Endodermal cell (in vitro differentiated cells): ENCODE data around the gene RPL18A. TPM values are rescaled to one million over a fixed set of nuclear protein-coding genes. Genes with fewer than 3 reads are reported as not detected.

Experiments
- DNase-seq: peaks from one replicate; pipeline ENCODE4 v3.0.0-alpha.2; 2017
- H3K27ac ChIP-seq: 2 replicates; pipeline ENCODE4 v1.5.1; 2013; ENCODE audit warnings: mild to moderate bottlenecking, low read depth, low read length, moderate library complexity
- H3K27me3 ChIP-seq: 2 replicates; pipeline ENCODE4 v1.6.1; 2013; ENCODE audit warnings: mild to moderate bottlenecking, low read length, moderate library complexity; ENCODE audit not compliant: insufficient read depth, control insufficient read depth, poor library complexity, severe bottlenecking
- H3K36me3 ChIP-seq: 2 replicates; pipeline ENCODE4 v1.7.0; 2013; ENCODE audit warnings: mild to moderate bottlenecking, low read length, moderate library complexity; ENCODE audit not compliant: control insufficient read depth, insufficient read depth
- H3K4me1 ChIP-seq: one replicate; pipeline ENCODE4 v1.7.0; 2013; ENCODE audit warnings: low read length; ENCODE audit not compliant: control insufficient read depth, insufficient read depth
- H3K4me3 ChIP-seq: 2 replicates; pipeline ENCODE4 v1.5.1; 2013; ENCODE audit warnings: mild to moderate bottlenecking, low read length, moderate library complexity
- H3K9ac ChIP-seq: 2 replicates; pipeline ENCODE4 v1.6.1; 2013; ENCODE audit warnings: mild to moderate bottlenecking, low read length, moderate library complexity; ENCODE audit not compliant: poor library complexity, severe bottlenecking; ENCODE audit errors: extremely low read depth
- H3K9me3 ChIP-seq: 2 replicates; pipeline ENCODE4 v1.6.1; 2013; ENCODE audit warnings: mild to moderate bottlenecking, low read length, moderate library complexity; ENCODE audit not compliant: control insufficient read depth
- H3K27ac Mint-ChIP-seq: 2 replicates; pipeline ENCODE4 v1.8.0; 2020; ENCODE audit warnings: mixed read lengths
- H3K27me3 Mint-ChIP-seq: 2 replicates; pipeline ENCODE4 v1.8.0; 2021; ENCODE audit warnings: mild to moderate bottlenecking, mixed read lengths; ENCODE audit not compliant: insufficient read depth
- H3K36me3 Mint-ChIP-seq: 2 replicates; pipeline ENCODE4 v1.8.0; 2020; ENCODE audit warnings: low read depth, mixed read lengths
- H3K4me1 Mint-ChIP-seq: 2 replicates; pipeline ENCODE4 v1.8.0; 2020; ENCODE audit warnings: mixed read lengths
- H3K4me3 Mint-ChIP-seq: 2 replicates; pipeline ENCODE4 v1.8.0; 2020; ENCODE audit warnings: mild to moderate bottlenecking, moderate library complexity, mixed read lengths
- H3K9me3 Mint-ChIP-seq: 2 replicates; pipeline ENCODE4 v1.8.0; 2020; ENCODE audit warnings: mild to moderate bottlenecking, mixed read lengths
- WGBS, 2 experiments: methylation state at CpG; one replicate each; pipeline versions ENCODE4 v1.1.5 to v1.1.7; 2013; ENCODE audit warnings: missing lambda C conversion rate in 2 of 2, mixed read lengths in 1 of 2; ENCODE audit not compliant: insufficient coverage in 1 of 2, insufficient read length in 1 of 2; 5-methylcytosine and 5-hydroxymethylcytosine counted together
- total RNA-seq, 2 donors: library from RNA; stranded (reverse); fragmentation: NEBNext Ultra II Directional in 1 of 2; extraction: Animal tissue kit (Norgen Biotek cat#: 25700) in 1 of 2; gene quantifications; 2 replicates in 1 of 2; 3 replicates in 1 of 2; pipeline ENCODE4 v1.2.1, GENCODE V29; 2021
- TF ChIP-seq, protein P1 (sequence below): fragments of 200-600 bp; sonication (generic); conservative IDR thresholded peaks from 2 replicates; pipeline ENCODE4 v1.5.0; 2021; ENCODE audit warnings: antibody characterized with exemption, mild to moderate bottlenecking

RPL18A gene
- total RNA-seq, 2 donors from 2014 or later: 1,886 to 2,166 TPM

DNA sequence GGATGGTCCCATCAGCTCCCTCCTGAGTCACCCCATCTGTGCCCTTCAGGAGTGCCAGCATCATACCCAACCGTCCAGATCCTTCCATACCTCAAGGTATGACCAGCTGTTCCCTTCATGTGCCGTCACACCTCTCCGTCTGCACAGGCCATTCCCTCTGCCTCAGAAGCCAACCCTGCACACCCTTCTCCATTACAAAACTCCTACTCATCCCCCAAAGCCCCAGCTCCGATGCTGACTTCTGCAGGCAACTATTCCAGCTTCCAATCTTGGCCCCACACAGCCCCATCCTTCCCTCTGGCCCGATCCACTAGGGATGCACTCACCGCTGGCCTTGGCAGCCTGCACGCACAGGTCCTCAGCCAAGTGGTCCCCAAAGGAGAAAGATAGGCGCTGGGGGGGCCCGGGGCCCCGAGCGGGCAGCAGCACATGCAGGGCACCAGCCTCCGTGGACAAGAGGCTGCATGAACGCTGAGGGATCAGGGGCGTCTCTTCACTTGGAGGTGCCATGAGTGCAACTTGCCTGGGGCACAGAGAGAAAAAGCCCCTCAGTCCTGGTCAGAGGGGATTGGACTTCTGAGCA, 15.7 kb upstream of the RPL18A start:
- peaks cover 73% of the 10 kb centered on the region for H3K27me3 Mint-ChIP-seq
- no peak overlapping the region for H3K4me3 Mint-ChIP-seq
- H3K36me3 Mint-ChIP-seq: no peaks in the 10 kb centered on the region
- no peak overlapping the region for H3K4me3 ChIP-seq
- no peak for DNase-seq
- no peaks in the 10 kb centered on the region for H3K9me3 ChIP-seq
- no peaks in the 10 kb centered on the region for H3K36me3 ChIP-seq
- TF ChIP-seq, protein P1, sequence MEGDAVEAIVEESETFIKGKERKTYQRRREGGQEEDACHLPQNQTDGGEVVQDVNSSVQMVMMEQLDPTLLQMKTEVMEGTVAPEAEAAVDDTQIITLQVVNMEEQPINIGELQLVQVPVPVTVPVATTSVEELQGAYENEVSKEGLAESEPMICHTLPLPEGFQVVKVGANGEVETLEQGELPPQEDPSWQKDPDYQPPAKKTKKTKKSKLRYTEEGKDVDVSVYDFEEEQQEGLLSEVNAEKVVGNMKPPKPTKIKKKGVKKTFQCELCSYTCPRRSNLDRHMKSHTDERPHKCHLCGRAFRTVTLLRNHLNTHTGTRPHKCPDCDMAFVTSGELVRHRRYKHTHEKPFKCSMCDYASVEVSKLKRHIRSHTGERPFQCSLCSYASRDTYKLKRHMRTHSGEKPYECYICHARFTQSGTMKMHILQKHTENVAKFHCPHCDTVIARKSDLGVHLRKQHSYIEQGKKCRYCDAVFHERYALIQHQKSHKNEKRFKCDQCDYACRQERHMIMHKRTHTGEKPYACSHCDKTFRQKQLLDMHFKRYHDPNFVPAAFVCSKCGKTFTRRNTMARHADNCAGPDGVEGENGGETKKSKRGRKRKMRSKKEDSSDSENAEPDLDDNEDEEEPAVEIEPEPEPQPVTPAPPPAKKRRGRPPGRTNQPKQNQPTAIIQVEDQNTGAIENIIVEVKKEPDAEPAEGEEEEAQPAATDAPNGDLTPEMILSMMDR: no peak
- peaks cover 4% of the 10 kb centered on the region for H3K4me1 Mint-ChIP-seq
- peaks cover 44% of the 10 kb centered on the region for H3K27me3 ChIP-seq
- H3K9ac ChIP-seq: no peak overlapping the region
- peaks cover 5% of the 10 kb centered on the region for H3K4me1 ChIP-seq
- H3K27ac Mint-ChIP-seq: no peak overlapping the region
- no peaks in the 10 kb centered on the region for H3K9me3 Mint-ChIP-seq
- WGBS, 2 experiments: 82 to 93% methylated on average over 5 to 14 of the region's 14 CpGs
- H3K27ac ChIP-seq: no peak overlapping the region

DNA sequence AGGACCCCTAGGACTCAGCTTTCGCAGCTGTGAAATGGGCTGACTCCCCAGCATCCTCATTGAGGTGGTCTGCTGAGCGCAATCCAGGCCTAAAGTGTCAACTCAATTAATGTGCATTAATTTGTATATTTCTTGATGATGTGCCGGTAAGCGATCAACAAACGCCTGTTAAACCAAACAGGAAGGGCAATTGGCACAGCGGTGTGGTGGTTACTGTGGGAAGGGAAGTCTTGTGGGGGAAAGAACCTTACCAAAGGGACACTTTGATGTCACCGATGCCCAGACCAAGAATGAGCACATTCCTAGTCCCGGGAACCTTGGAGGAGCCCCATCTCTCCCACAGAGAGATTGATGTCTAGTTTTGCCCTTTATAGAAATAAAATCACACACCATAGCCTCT, 13.6 kb upstream of the RPL18A start:
- H3K27me3 Mint-ChIP-seq: peaks cover 53% of the 10 kb centered on the region
- H3K27ac Mint-ChIP-seq: no peak overlapping the region
- H3K27me3 ChIP-seq: peaks cover 23% of the 10 kb centered on the region
- H3K4me3 Mint-ChIP-seq: no peak overlapping the region
- H3K9me3 ChIP-seq: no peaks in the 10 kb centered on the region
- TF ChIP-seq, protein P1: no peak
- no peaks in the 10 kb centered on the region for H3K9me3 Mint-ChIP-seq
- H3K9ac ChIP-seq: no peak overlapping the region
- WGBS, 2 experiments: 94 to 98% methylated on average over 7 to 8 of the region's 8 CpGs
- no peak for DNase-seq
- no peaks in the 10 kb centered on the region for H3K36me3 ChIP-seq
- H3K27ac ChIP-seq: no peak overlapping the region
- peaks cover under 1% of the 10 kb centered on the region for H3K4me1 Mint-ChIP-seq
- no peak overlapping the region for H3K4me3 ChIP-seq
- H3K4me1 ChIP-seq: peaks cover 5% of the 10 kb centered on the region
- H3K36me3 Mint-ChIP-seq: no peaks in the 10 kb centered on the region

DNA sequence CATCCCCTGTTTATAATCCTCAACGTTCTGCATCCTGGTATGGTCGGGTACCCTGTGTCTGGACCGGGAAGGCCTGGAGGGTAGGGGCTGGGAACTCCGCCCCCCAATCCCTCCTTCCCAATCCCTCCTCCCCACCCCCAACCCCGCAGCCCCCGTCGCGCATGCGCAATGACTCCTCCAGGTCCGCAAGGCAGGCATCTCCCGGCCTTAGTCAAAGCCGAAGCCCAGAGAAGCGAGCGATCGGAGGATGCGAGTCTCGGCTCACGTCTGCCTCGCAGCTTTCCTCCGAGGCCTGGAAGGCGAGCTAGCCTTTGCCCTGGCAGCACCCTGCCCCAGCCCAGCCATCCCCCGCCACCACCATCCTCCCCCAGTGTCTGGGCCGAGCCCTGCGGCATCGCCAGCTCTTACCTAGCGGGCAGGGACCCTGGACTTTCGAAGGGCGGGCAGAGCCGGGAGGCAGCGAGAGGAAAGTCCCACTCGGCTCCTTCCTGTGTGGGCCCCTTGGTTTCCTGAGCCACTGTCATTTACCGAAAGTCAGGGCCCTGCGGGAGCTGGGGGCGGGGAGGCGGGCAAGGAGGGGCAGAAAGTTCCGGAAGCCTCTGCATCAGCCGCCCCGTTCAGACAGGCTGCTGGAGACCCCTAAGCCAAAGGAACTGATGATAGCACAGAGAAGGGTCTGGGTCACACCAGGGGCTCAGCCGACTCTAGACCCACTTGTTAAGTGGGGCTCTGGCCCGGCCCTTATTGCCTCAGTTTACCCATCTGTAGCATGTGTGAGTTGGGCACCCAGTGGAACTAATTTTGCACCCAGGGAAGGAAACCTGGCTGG, 12.0 kb upstream of the RPL18A start, which contains the start of gene JAK3:
TSS of gene JAK3 (minus strand) at position 445 of the 829 bp plus-strand sequence. CDS start 3,565 bp downstream, outside the sequence.
- peaks cover under 1% of the 10 kb centered on the region for H3K4me1 ChIP-seq
- Mint-ChIP-seq H3K9me3 (no peaks in the 10 kb centered on the region), H3K36me3 (no peaks in the 10 kb centered on the region), H3K27ac (no peak within 1 kb of the TSS), H3K27me3 (peaks cover 40% of the 10 kb centered on the region), H3K4me1 (no peaks in the 10 kb centered on the region), H3K4me3 (peak within 1 kb of the TSS; percentile 47)
- TF ChIP-seq, protein P1: no peak
- H3K27me3 ChIP-seq: peaks cover 15% of the 10 kb centered on the region
- H3K9me3 ChIP-seq: no peaks in the 10 kb centered on the region
- DNase-seq: peak; percentile 97
- no peak within 1 kb of the TSS for H3K27ac ChIP-seq
- H3K9ac ChIP-seq: no peak within 1 kb of the TSS
- 26 to 46% methylated on average over 15 to 40 of the region's 40 CpGs for WGBS, 2 experiments
- no peaks in the 10 kb centered on the region for H3K36me3 ChIP-seq
- H3K4me3 ChIP-seq: no peak within 1 kb of the TSS
